IMR-90 (cell line): ENCODE measurements around the gene SERPINB4. TPM values are rescaled to one million over a fixed set of nuclear protein-coding genes. Genes with fewer than 3 reads are reported as not detected.

Experiments used
- ATAC-seq: fragments of 200-7000 bp; cut with Tn5 transposase; 2 replicates; pipeline ENCODE4 v1.9.1; 2020; ENCODE audit warnings: low read depth, mild to moderate bottlenecking, moderate library complexity
- BruUV-seq: library from RNA; stranded (reverse); fragments of 400-500 nt; replicated peaks from 2 replicates; lab custom pipeline; 2021; lab: Mats Ljungman, UMichigan
- CTCF ChIA-PET: fragments of 300-600 bp; formaldehyde crosslinking; extraction: SDS; loops from one replicate; lab custom pipeline; 2021; ENCODE audit warnings: antibody characterized with exemption; lab: Yijun Ruan, JAX
- POLR2A ChIA-PET: fragments of 300-600 bp; sonication (Branson Sonifier 250); formaldehyde crosslinking; loops from one replicate; lab custom pipeline; 2022; ENCODE audit warnings: antibody characterized with exemption; ENCODE audit not compliant: unreplicated experiment; lab: Charles Lee
- DNase-seq: peaks from one replicate; pipeline ENCODE4 v3.0.0; 2013
- H2AFZ ChIP-seq: replicated peaks from 2 replicates; pipeline ENCODE3; 2013; ENCODE audit warnings: low read length, mild to moderate bottlenecking; ENCODE audit not compliant: poor library complexity
- H2AK5ac ChIP-seq: 2 replicates; pipeline ENCODE4 v1.6.1; 2013; ENCODE audit warnings: low read depth, low read length, inconsistent platforms
- H2AK9ac ChIP-seq: replicated peaks from 2 replicates; pipeline ENCODE3; 2013; ENCODE audit warnings: mild to moderate bottlenecking, low read depth, low read length, moderate library complexity; ENCODE audit not compliant: poor library complexity
- H2BK120ac ChIP-seq: 2 replicates; pipeline ENCODE4 v1.6.1; 2013; ENCODE audit warnings: low read depth, low read length, inconsistent platforms
- H2BK15ac ChIP-seq: 3 replicates; pipeline ENCODE4 v1.6.1; 2013; ENCODE audit warnings: low read depth, low read length, inconsistent platforms
- H2BK20ac ChIP-seq: 2 replicates; pipeline ENCODE4 v1.6.1; 2013; ENCODE audit warnings: low read depth, mild to moderate bottlenecking, inconsistent platforms, low read length, moderate library complexity
- H2BK5ac ChIP-seq: 2 replicates; pipeline ENCODE4 v1.6.1; 2013; ENCODE audit warnings: mild to moderate bottlenecking, low read depth, low read length, inconsistent platforms; ENCODE audit not compliant: poor library complexity, severe bottlenecking
- H3K14ac ChIP-seq: replicated peaks from 2 replicates; pipeline ENCODE4 v1.6.1; 2013; ENCODE audit warnings: low read depth, low read length, inconsistent platforms
- H3K18ac ChIP-seq: 2 replicates; pipeline ENCODE4 v1.6.1; 2013; ENCODE audit warnings: low read depth, low read length, control low read depth
- H3K23ac ChIP-seq: 2 replicates; pipeline ENCODE4 v1.6.1; 2013; ENCODE audit warnings: low read depth, low read length, inconsistent platforms
- H3K27ac ChIP-seq: 2 replicates; pipeline ENCODE4 v1.5.1; 2013; ENCODE audit warnings: mild to moderate bottlenecking, control low read depth, low read length; ENCODE audit not compliant: insufficient read depth
- H3K27me3 ChIP-seq: 2 replicates; pipeline ENCODE4 v1.6.1; 2013; ENCODE audit warnings: low read length; ENCODE audit not compliant: control insufficient read depth, insufficient read depth
- H3K36me3 ChIP-seq: 2 replicates; pipeline ENCODE4 v1.6.1; 2013; ENCODE audit warnings: low read length, mixed read lengths; ENCODE audit not compliant: control insufficient read depth, insufficient read depth
- H3K4ac ChIP-seq: 2 replicates; pipeline ENCODE4 v1.6.1; 2013; ENCODE audit warnings: low read depth, low read length, inconsistent platforms
- H3K4me1 ChIP-seq: 2 replicates; pipeline ENCODE4 v1.6.1; 2013; ENCODE audit warnings: low read length, mixed read lengths; ENCODE audit not compliant: control insufficient read depth, insufficient read depth
- H3K4me2 ChIP-seq: 2 replicates; pipeline ENCODE4 v1.6.1; 2013; ENCODE audit warnings: low read depth, mild to moderate bottlenecking, control low read depth, low read length, moderate library complexity
- H3K4me3 ChIP-seq: 2 replicates; pipeline ENCODE4 v1.5.1; 2013; ENCODE audit warnings: low read depth, mild to moderate bottlenecking, control low read depth, low read length, moderate library complexity; ENCODE audit not compliant: insufficient read depth
- H3K56ac ChIP-seq: 2 replicates; pipeline ENCODE4 v1.6.1; 2013; ENCODE audit warnings: low read length, inconsistent platforms; ENCODE audit not compliant: insufficient read depth; ENCODE audit errors: extremely low read depth
- H3K79me1 ChIP-seq, 2 experiments: 2 replicates each; pipeline ENCODE4 v1.6.1; 2013; ENCODE audit warnings: low read length in 2 of 2, inconsistent platforms in 1 of 2, low read depth in 1 of 2
- H3K9ac ChIP-seq: 2 replicates; pipeline ENCODE4 v1.6.1; 2013; ENCODE audit warnings: low read depth, low read length, control low read depth
- H3K9me1 ChIP-seq: 2 replicates; pipeline ENCODE4 v1.6.1; 2013; ENCODE audit warnings: low read length, inconsistent platforms; ENCODE audit not compliant: insufficient read depth
- H3K9me3 ChIP-seq: 2 replicates; pipeline ENCODE4 v1.6.1; 2013; ENCODE audit warnings: low read length; ENCODE audit not compliant: control insufficient read depth, insufficient read depth
- H4K20me1 ChIP-seq: 2 replicates; pipeline ENCODE4 v1.6.1; 2013; ENCODE audit warnings: low read length, inconsistent platforms; ENCODE audit not compliant: insufficient read depth
- H4K5ac ChIP-seq: 2 replicates; pipeline ENCODE4 v1.6.1; 2013; ENCODE audit warnings: mild to moderate bottlenecking, low read depth, low read length, control low read depth
- H4K8ac ChIP-seq, 2 experiments: 2 replicates each; pipeline ENCODE4 v1.6.1; 2013; ENCODE audit warnings: low read depth in 2 of 2, low read length in 2 of 2, control low read depth in 1 of 2, inconsistent platforms in 1 of 2
- H4K91ac ChIP-seq: 2 replicates; pipeline ENCODE4 v1.6.1; 2013; ENCODE audit warnings: low read depth, low read length, inconsistent platforms; ENCODE audit not compliant: insufficient read depth
- BHLHE40 ChIP-seq: fragments of 150-350 bp; IDR thresholded peaks from 2 replicates; pipeline ENCODE4 v1.6.1; 2016; ENCODE audit warnings: mild to moderate bottlenecking, low read depth, low read length
- CEBPB ChIP-seq: IDR thresholded peaks from 2 replicates; pipeline ENCODE4 v1.6.1; 2012; ENCODE audit warnings: low read depth, low read length, improper control_type of control experiment
- CHD1 ChIP-seq: IDR thresholded peaks from 2 replicates; pipeline ENCODE4 v1.6.1; 2012; ENCODE audit warnings: low read depth, low read length, improper control_type of control experiment
- FOS ChIP-seq: fragments of 150-350 bp; IDR thresholded peaks from 2 replicates; pipeline ENCODE4 v1.6.1; 2016; ENCODE audit warnings: low read depth, low read length
- MAFK ChIP-seq: IDR thresholded peaks from 2 replicates; pipeline ENCODE4 v1.6.1; 2012; ENCODE audit warnings: low read depth, low read length, improper control_type of control experiment
- MAZ ChIP-seq: IDR thresholded peaks from 2 replicates; pipeline ENCODE4 v1.6.1; 2012; ENCODE audit warnings: low read depth, mild to moderate bottlenecking, low read length, improper control_type of control experiment, moderate library complexity, borderline replicate concordance
- MXI1 ChIP-seq: IDR thresholded peaks from 2 replicates; pipeline ENCODE4 v1.6.1; 2012; ENCODE audit warnings: low read depth, mild to moderate bottlenecking, low read length, moderate library complexity, borderline replicate concordance
- NFE2L2 ChIP-seq: fragments of 150-350 bp; IDR thresholded peaks from 2 replicates; pipeline ENCODE4 v1.6.1; 2016; ENCODE audit warnings: low read depth, mild to moderate bottlenecking, low read length
- POLR2A ChIP-seq: IDR thresholded peaks from 2 replicates; pipeline ENCODE4 v1.6.1; 2012; ENCODE audit warnings: mild to moderate bottlenecking, low read depth, low read length
- RAD21 ChIP-seq: IDR thresholded peaks from 2 replicates; pipeline ENCODE4 v1.6.1; 2012; ENCODE audit warnings: low read length, improper control_type of control experiment
- RCOR1 ChIP-seq: IDR thresholded peaks from 2 replicates; pipeline ENCODE4 v1.6.1; 2012; ENCODE audit warnings: mild to moderate bottlenecking, low read length, improper control_type of control experiment; ENCODE audit not compliant: insufficient replicate concordance
- RFX5 ChIP-seq: IDR thresholded peaks from 2 replicates; pipeline ENCODE4 v1.8.0; 2012; ENCODE audit warnings: low read depth, mild to moderate bottlenecking, low read length, moderate library complexity
- USF2 ChIP-seq: fragments of 150-350 bp; IDR thresholded peaks from 2 replicates; pipeline ENCODE4 v1.6.1; 2017; ENCODE audit warnings: mild to moderate bottlenecking, antibody characterized with exemption, low read length, low read depth
- WGBS, 2 experiments: methylation state at CpG; one replicate each; pipeline versions ENCODE4 v1.1.5 to v1.1.7; 2013; ENCODE audit warnings: missing lambda C conversion rate in 2 of 2; ENCODE audit not compliant: insufficient read length in 1 of 2; ENCODE audit errors: extremely low coverage in 2 of 2; 5-methylcytosine and 5-hydroxymethylcytosine counted together
- dilution Hi-C: fragments of 300-500 bp; cut with HindIII; formaldehyde crosslinking; loops from one replicate; pipeline ENCODE4 v1.14.3; 2018; ENCODE audit warnings: low sequenced_read_pairs; ENCODE audit not compliant: unreplicated experiment
- in situ Hi-C: fragments of 300-500 bp; cut with MboI; formaldehyde crosslinking; loops from 3 replicates; pipeline ENCODE4 v1.14.3; 2019; ENCODE audit warnings: low sequenced_read_pairs, inconsistent platforms, mixed read lengths
- intact Hi-C: fragments of 100-400 bp; cut with micrococcal nuclease; formaldehyde crosslinking; loops from 2 replicates; pipeline ENCODE4 v1.10.0; 2022
- polyA plus RNA-seq, 3 experiments: library from polyadenylated mRNA; depleted of rRNA; stranded (reverse); fragments of >200 nt; gene quantifications; 2 replicates each; pipeline ENCODE4 v1.2.3, GENCODE V29; 2012; ENCODE audit warnings: low replicate concordance in 1 of 3
- total RNA-seq: library from RNA; depleted of rRNA; stranded (reverse); fragments of >200 nt; gene quantifications from 2 replicates; pipeline ENCODE4 v1.2.3, GENCODE V29; 2012

The SERPINB4 gene
- total and polyA plus RNA-seq, 2 of the 4 experiments (the other 2 are of a cell fraction) = not detected

DNA sequence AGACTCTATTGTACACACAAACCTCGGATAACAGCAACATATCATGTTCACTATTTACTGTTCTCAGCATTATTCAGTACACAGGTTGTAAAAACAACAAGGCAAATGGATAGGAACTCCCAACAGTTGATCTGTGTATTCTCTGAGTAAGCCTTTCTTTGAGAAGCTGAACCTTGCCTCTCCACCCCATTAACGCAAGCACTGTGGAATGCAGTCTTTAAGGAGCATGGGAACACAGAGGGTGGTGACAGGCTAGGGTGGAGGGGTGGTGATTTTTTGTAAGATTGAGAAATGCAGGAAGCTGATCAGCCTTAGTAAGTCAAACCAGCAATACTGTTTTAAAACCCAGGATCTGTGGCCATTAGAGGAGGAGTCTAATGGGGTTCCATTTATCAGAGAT is 39.1 kb upstream of the SERPINB4 start:
- peak overlapping the region; percentile 80 for H2BK120ac ChIP-seq
- no peak overlapping the region for H2AK9ac ChIP-seq
- no peak overlapping the region for H3K4me3 ChIP-seq
- H3K4me2 ChIP-seq = peak overlapping the region; percentile 48; the same call in 1 of the 2 replicates
- CTCF ChIA-PET = interaction anchor here (1.0 kb wide), 1 partner anchor 333 kb away, joined by 3 read pairs; no protein-coding TSS in a partner anchor
- H2AFZ ChIP-seq = peak overlapping the region; percentile 77
- peak overlapping the region; percentile 54 for H2BK5ac ChIP-seq
- peak overlapping the region; percentile 77 for H3K14ac ChIP-seq
- no peaks in the 10 kb centered on the region for H3K36me3 ChIP-seq
- H3K56ac ChIP-seq = 0 out of 2 replicates have a peak overlapping the region, but pooled peaks have one; percentile 44
- no TSS peak for BruUV-seq
- H3K9ac ChIP-seq = no peak overlapping the region
- H3K4me1 ChIP-seq = no peaks in the 10 kb centered on the region; the same call in 1 of the 2 replicates
- peak; percentile 87 for TF ChIP-seq CEBPB
- TF ChIP-seq CHD1 = no peak
- TF ChIP-seq MXI1 = no peak
- no peak for TF ChIP-seq FOS
- TF ChIP-seq NFE2L2 = no peak
- TF ChIP-seq USF2 = no peak
- no peak for TF ChIP-seq RAD21
- TF ChIP-seq MAFK = peak; percentile 51
- no peak for TF ChIP-seq RFX5
- no peak for TF ChIP-seq RCOR1
- TF ChIP-seq BHLHE40 = no peak
- TF ChIP-seq MAZ = no peak
- no peak for TF ChIP-seq POLR2A
- H3K9me3 ChIP-seq = no peaks in the 10 kb centered on the region
- no peak overlapping the region for H2AK5ac ChIP-seq
- dilution Hi-C loops = no loop called here
- peak; percentile 88 for ATAC-seq
- H4K5ac ChIP-seq = peak overlapping the region; percentile 43; the same call in 1 of the 2 replicates
- H2BK15ac ChIP-seq = peak overlapping the region; percentile 37; the same call in 1 of the 3 replicates
- peak overlapping the region; percentile 67; the same call in 1 of the 2 replicates for H3K23ac ChIP-seq
- no CpG with 5 or more reads among the region's 2 CpGs for WGBS, 2 experiments
- H3K4ac ChIP-seq = peak overlapping the region; percentile 67; the same call in 1 of the 2 replicates
- intact Hi-C loops = no loop called here
- H3K27ac ChIP-seq = no peak overlapping the region
- peak overlapping the region in 1 of 2 experiments; percentile 89; a peak in 2 of 4 replicates for H4K8ac ChIP-seq
- H3K79me1 ChIP-seq = no peaks in the 10 kb centered on the region
- POLR2A ChIA-PET = no interaction called here
- in situ Hi-C loops = no loop called here
- H3K18ac ChIP-seq = peak overlapping the region; percentile 66; the same call in 1 of the 2 replicates
- peak; percentile 96 for DNase-seq
- H3K27me3 ChIP-seq = no peaks in the 10 kb centered on the region
- H2BK20ac ChIP-seq = peak overlapping the region; percentile 89
- peak overlapping the region; percentile 28; the same call in 1 of the 2 replicates for H4K91ac ChIP-seq
- H3K9me1 ChIP-seq = no peaks in the 10 kb centered on the region; the same call in 1 of the 2 replicates
- H4K20me1 ChIP-seq = no peaks in the 10 kb centered on the region
